Measurements from ENCODE around the gene ENDOV.

DNA sequence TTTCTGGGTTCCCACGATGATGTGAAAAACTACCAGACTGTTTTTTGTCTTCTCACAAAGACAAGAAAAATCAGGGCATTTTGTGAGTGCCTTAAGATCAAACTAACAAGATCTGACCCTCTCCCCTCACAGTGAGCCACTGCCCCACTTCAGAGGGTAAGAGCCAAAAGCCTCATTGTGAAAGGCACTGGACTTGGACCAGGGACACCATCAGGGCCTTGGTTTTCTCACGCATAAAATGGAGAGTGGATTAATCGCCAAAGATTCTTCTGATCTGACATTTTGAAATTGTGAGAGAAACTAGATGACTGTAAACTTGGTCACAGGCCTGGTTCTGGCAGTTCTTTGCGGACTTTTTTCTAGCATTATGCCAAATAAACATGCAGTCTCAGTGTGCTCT is 21.0 kb upstream of the ENDOV start:
- TF ChIP-seq POLR2A (IDR thresholded peaks at IDR 0.05) (no peak), POLR2AphosphoS5 (IDR thresholded peaks at IDR 0.05) (no peak)
- TF ChIP-seq, protein P1, sequence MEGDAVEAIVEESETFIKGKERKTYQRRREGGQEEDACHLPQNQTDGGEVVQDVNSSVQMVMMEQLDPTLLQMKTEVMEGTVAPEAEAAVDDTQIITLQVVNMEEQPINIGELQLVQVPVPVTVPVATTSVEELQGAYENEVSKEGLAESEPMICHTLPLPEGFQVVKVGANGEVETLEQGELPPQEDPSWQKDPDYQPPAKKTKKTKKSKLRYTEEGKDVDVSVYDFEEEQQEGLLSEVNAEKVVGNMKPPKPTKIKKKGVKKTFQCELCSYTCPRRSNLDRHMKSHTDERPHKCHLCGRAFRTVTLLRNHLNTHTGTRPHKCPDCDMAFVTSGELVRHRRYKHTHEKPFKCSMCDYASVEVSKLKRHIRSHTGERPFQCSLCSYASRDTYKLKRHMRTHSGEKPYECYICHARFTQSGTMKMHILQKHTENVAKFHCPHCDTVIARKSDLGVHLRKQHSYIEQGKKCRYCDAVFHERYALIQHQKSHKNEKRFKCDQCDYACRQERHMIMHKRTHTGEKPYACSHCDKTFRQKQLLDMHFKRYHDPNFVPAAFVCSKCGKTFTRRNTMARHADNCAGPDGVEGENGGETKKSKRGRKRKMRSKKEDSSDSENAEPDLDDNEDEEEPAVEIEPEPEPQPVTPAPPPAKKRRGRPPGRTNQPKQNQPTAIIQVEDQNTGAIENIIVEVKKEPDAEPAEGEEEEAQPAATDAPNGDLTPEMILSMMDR (IDR thresholded peaks at IDR 0.05): no peak
